Endothelial cell of umbilical vein (primary cell): ENCODE results near the gene EPC1. TPM values are rescaled to one million over a fixed set of nuclear protein-coding genes. Genes with fewer than 3 reads are reported as not detected.

ENCODE experiments used
- BruUV-seq: library from RNA; stranded (reverse); fragments of 400-500 nt; replicated peaks from 2 replicates; lab custom pipeline; 2021; lab: Mats Ljungman, UMichigan
- CTCF ChIA-PET: fragments of 300-600, 350-600 bp; sonication (Branson Sonifier 250); formaldehyde crosslinking; loops from one replicate; lab custom pipeline; 2021; ENCODE audit warnings: antibody characterized with exemption, inconsistent platforms; lab: Charles Lee
- POLR2A ChIA-PET: fragments of 300-600, 350-600 bp; sonication (Branson Sonifier 250); formaldehyde crosslinking; loops from one replicate; lab custom pipeline; 2021; ENCODE audit warnings: antibody characterized with exemption, inconsistent platforms; lab: Charles Lee
- DNase-seq: peaks from one replicate; pipeline ENCODE4 v3.0.0-alpha.2; 2011; ENCODE audit warnings: low read depth, low spot score
- FAIRE-seq: peaks from 2 replicates; lab custom pipeline; 2011; peaks lifted over from hg19 to GRCh38; lab: Jason Lieb, UNC
- H2AFZ ChIP-seq: 2 replicates; pipeline ENCODE4 v1.6.0; 2012; ENCODE audit warnings: low read depth, low read length, control low read depth, inconsistent platforms
- H3K27ac ChIP-seq: 2 replicates; pipeline ENCODE4 v1.5.1; 2011; ENCODE audit warnings: low read depth, mild to moderate bottlenecking, control low read depth, low read length, moderate library complexity; ENCODE audit not compliant: insufficient read depth
- H3K27me3 ChIP-seq, 2 experiments: 2 replicates each; pipeline versions ENCODE4 v1.6.0 to v1.6.1; 2011; ENCODE audit warnings: low read length in 2 of 2, mixed read lengths in 1 of 2; ENCODE audit not compliant: control insufficient read depth in 2 of 2, insufficient read depth in 2 of 2
- H3K36me3 ChIP-seq, 2 experiments: 2 replicates in 1 of 2; 3 replicates in 1 of 2; pipeline ENCODE4 v1.5.1; 2011; ENCODE audit warnings: low read length in 2 of 2, mild to moderate bottlenecking in 1 of 2, moderate library complexity in 1 of 2; ENCODE audit not compliant: control insufficient read depth in 2 of 2, insufficient read depth in 2 of 2; ENCODE audit errors: extremely low read depth in 1 of 2
- H3K4me1 ChIP-seq: 3 replicates; pipeline ENCODE4 v1.5.1; 2011; ENCODE audit warnings: mild to moderate bottlenecking, low read length; ENCODE audit not compliant: control insufficient read depth, insufficient read depth; ENCODE audit errors: extremely low read depth
- H3K4me2 ChIP-seq: 2 replicates; pipeline ENCODE4 v1.6.1; 2011; ENCODE audit warnings: low read length, control low read depth, mixed read lengths; ENCODE audit not compliant: insufficient read depth
- H3K4me3 ChIP-seq, 3 experiments: fragments of 200-600 bp in 1 of 3; sonication (generic), shearing (Covaris generic) in 1 of 3; replicated peaks in 1 of 3; 2 replicates each; pipeline ENCODE4 v1.5.1; 2011 to 2016; ENCODE audit warnings: control low read depth in 3 of 3, low read length in 3 of 3, mild to moderate bottlenecking in 2 of 3, inconsistent platforms in 1 of 3, low read depth in 1 of 3, moderate library complexity in 1 of 3; ENCODE audit not compliant: insufficient read depth in 1 of 3
- H3K79me2 ChIP-seq: 2 replicates; pipeline ENCODE4 v1.6.0; 2012; ENCODE audit warnings: low read length, inconsistent platforms; ENCODE audit not compliant: control insufficient read depth, insufficient read depth
- H3K9ac ChIP-seq: replicated peaks from 2 replicates; pipeline ENCODE3; 2011; ENCODE audit warnings: low read length, control low read depth; ENCODE audit not compliant: insufficient read depth; ENCODE audit errors: extremely low read depth
- H3K9me1 ChIP-seq: replicated peaks from 3 replicates; pipeline ENCODE4 v1.6.0; 2011; ENCODE audit warnings: mild to moderate bottlenecking, low read length; ENCODE audit not compliant: control insufficient read depth, insufficient read depth; ENCODE audit errors: extremely low read depth
- H3K9me3 ChIP-seq: replicated peaks from 2 replicates; pipeline ENCODE4 v1.5.1; 2012; ENCODE audit warnings: low read length, inconsistent platforms; ENCODE audit not compliant: control insufficient read depth, insufficient read depth
- H4K20me1 ChIP-seq: replicated peaks from 2 replicates; pipeline ENCODE3; 2011; ENCODE audit warnings: mild to moderate bottlenecking, low read length; ENCODE audit not compliant: control insufficient read depth, insufficient read depth; ENCODE audit errors: extremely low read depth
- CTCF ChIP-seq, 2 donors: IDR thresholded peaks; 1 replicate in 1 of 2; 2 replicates in 1 of 2; pipeline ENCODE4 v1.5.1; 2011; ENCODE audit warnings: low read length in 2 of 2, mild to moderate bottlenecking in 2 of 2, moderate library complexity in 2 of 2, control low read depth in 1 of 2, inconsistent platforms in 1 of 2, low read depth in 1 of 2; ENCODE audit not compliant: insufficient read depth in 1 of 2; ENCODE audit errors: extremely low read depth in 1 of 2
- EZH2 ChIP-seq: IDR thresholded peaks from 2 replicates; pipeline ENCODE4 v1.6.1; 2012; ENCODE audit warnings: borderline replicate concordance, low read depth, mild to moderate bottlenecking, moderate library complexity, low read length, inconsistent platforms; ENCODE audit not compliant: severe bottlenecking
- FOS ChIP-seq: IDR thresholded peaks from 2 replicates; pipeline ENCODE4 v1.6.1; 2011; ENCODE audit warnings: mild to moderate bottlenecking, low read length, moderate library complexity, borderline replicate concordance; ENCODE audit not compliant: insufficient read depth
- GATA2 ChIP-seq: IDR thresholded peaks from 2 replicates; pipeline ENCODE4 v1.7.0; 2011; ENCODE audit warnings: low read depth, mild to moderate bottlenecking, moderate library complexity, mixed read lengths, low read length; ENCODE audit not compliant: insufficient read length, insufficient read depth
- JUN ChIP-seq: IDR thresholded peaks from 2 replicates; pipeline ENCODE4 v1.6.1; 2011; ENCODE audit warnings: borderline replicate concordance, low read depth; ENCODE audit not compliant: insufficient read length, insufficient read depth
- MAX ChIP-seq: IDR thresholded peaks from 2 replicates; pipeline ENCODE4 v1.6.1; 2011; ENCODE audit not compliant: insufficient read depth, insufficient read length
- MYC ChIP-seq: IDR thresholded peaks from one replicate; pipeline ENCODE4 v1.6.1; 2011; ENCODE audit warnings: mild to moderate bottlenecking, low read depth, low read length
- POLR2AphosphoS5 ChIP-seq: IDR thresholded peaks from 2 replicates; pipeline ENCODE4 v1.6.1; 2012; ENCODE audit warnings: low read depth, mild to moderate bottlenecking, control low read depth, low read length, moderate library complexity; ENCODE audit not compliant: insufficient read depth
- dilution Hi-C: fragments of 300-500 bp; cut with MboI; formaldehyde crosslinking; loops from one replicate; pipeline ENCODE4 v1.15.0; 2019; ENCODE audit warnings: low sequenced_read_pairs; ENCODE audit not compliant: extremely low pct_ligation_motif_present
- intact Hi-C: fragments of 100-400 bp; cut with micrococcal nuclease; formaldehyde crosslinking; loops from one replicate; pipeline ENCODE4 v1.10.0; 2022
- polyA plus RNA-seq, 4 experiments: library from polyadenylated mRNA; depleted of rRNA in 3 of 4; stranded (reverse) in 3 of 4; unstranded in 1 of 4; fragments of >200 nt; gene quantifications; 2 replicates each; pipeline versions ENCODE4 v1.2.1 to v1.2.3, GENCODE V29; 2011 to 2012; ENCODE audit warnings: missing spikeins in 1 of 4
- total RNA-seq: library from RNA; stranded (reverse); gene quantifications from 2 replicates; pipeline ENCODE4 v1.2.3, GENCODE V29; 2021

Gene EPC1
- total and polyA plus RNA-seq, 2 donors (not counting 3 experiments of a cell fraction or from before 2014, with no cell fraction given), result 27.9 to 39.0 TPM

GRCh38 chr10:32268788-32269187, 78.2 kb downstream of the EPC1 start:
- H3K79me2 ChIP-seq, result no peaks in the 10 kb centered on the region
- DNase-seq, result no peak
- no peak overlapping the region for H2AFZ ChIP-seq
- no peaks in the 10 kb centered on the region for H3K27me3 ChIP-seq
- ChIA-PET CTCF (interaction anchor here (0.8 kb wide), 1 partner anchor 12 kb away, joined by 4 read pairs; no protein-coding TSS in a partner anchor), POLR2A (no interaction called here)
- peaks cover 15 to 33% of the 10 kb centered on the region in 2 experiments for H3K36me3 ChIP-seq
- TF ChIP-seq FOS (no peak), JUN (no peak)
- BruUV-seq, result no TSS peak
- H4K20me1 ChIP-seq, result no peaks in the 10 kb centered on the region
- H3K4me3 ChIP-seq, result no peak overlapping the region
- no peak overlapping the region for H3K9ac ChIP-seq
- H3K27ac ChIP-seq, result no peak overlapping the region
- no peaks in the 10 kb centered on the region for H3K4me1 ChIP-seq
- no peak for FAIRE-seq
- dilution Hi-C loops, result no loop called here
- H3K9me1 ChIP-seq, result no peaks in the 10 kb centered on the region
- no peak overlapping the region for H3K4me2 ChIP-seq
- intact Hi-C loops, result no loop called here
- no peaks in the 10 kb centered on the region for H3K9me3 ChIP-seq

GRCh38 chr10:32266979-32267378, 80.0 kb downstream of the EPC1 start:
- Histone ChIP-seq H3K27ac (no peak overlapping the region), H4K20me1 (no peaks in the 10 kb centered on the region), H3K27me3 (no peaks in the 10 kb centered on the region), H3K9me3 (no peaks in the 10 kb centered on the region), H3K4me3 (no peak overlapping the region), H3K4me1 (peaks cover 4% of the 10 kb centered on the region), H3K9me1 (no peaks in the 10 kb centered on the region), H3K4me2 (no peak overlapping the region), H2AFZ (no peak overlapping the region), H3K9ac (no peak overlapping the region), H3K36me3 (peaks cover 13 to 22% of the 10 kb centered on the region in 2 experiments), H3K79me2 (no peaks in the 10 kb centered on the region)
- intact Hi-C loops, result no loop called here
- TF ChIP-seq POLR2AphosphoS5 (no peak), FOS (no peak), MAX (no peak), MYC (no peak), CTCF (IDR thresholded peaks at IDR 0.05; ENCODE audit: extremely low read depth in 1 of 2, insufficient read depth in 1 of 2, low read depth in 1 of 2, low read length in 2 of 2) (no peak), EZH2 (no peak), GATA2 (no peak)
- no peak for DNase-seq
- CTCF ChIA-PET, result interaction anchor here (1.0 to 2.3 kb wide), 3 partner anchors 10 to 79 kb away, joined by 3 to 8 read pairs (median 6); no protein-coding TSS in a partner anchor
- POLR2A ChIA-PET, result interaction anchor here (0.6 kb wide), 1 partner anchor 9 kb away, joined by 3 read pairs; no protein-coding TSS in a partner anchor
- FAIRE-seq, result no peak
- dilution Hi-C loops, result no loop called here
- BruUV-seq, result no TSS peak
